ENCODE data around the gene TLCD4. TPM values are rescaled to one million over a fixed set of nuclear protein-coding genes. Genes with fewer than 3 reads are reported as not detected.

The TLCD4 gene
- total RNA-seq, 2 experiments from 2014 or later: 0.03 to 0.06 TPM

GRCh38 chr1:95111014-95111413 lies 6.1 kb upstream of the TLCD4 start:
- DNase-seq (no peak), ATAC-seq (ENCODE audit: low read depth) (no peak)
- no peak overlapping the region for H3K27ac Mint-ChIP-seq
- no peaks in the 10 kb centered on the region for H3K9me3 Mint-ChIP-seq
- POLR2A ChIA-PET: no interaction called here
- no peaks in the 10 kb centered on the region for H3K4me1 Mint-ChIP-seq
- no peaks in the 10 kb centered on the region for H3K36me3 Mint-ChIP-seq
- peaks cover 32% of the 10 kb centered on the region for H3K27me3 Mint-ChIP-seq
- no peak overlapping the region for H3K4me3 Mint-ChIP-seq

DNA sequence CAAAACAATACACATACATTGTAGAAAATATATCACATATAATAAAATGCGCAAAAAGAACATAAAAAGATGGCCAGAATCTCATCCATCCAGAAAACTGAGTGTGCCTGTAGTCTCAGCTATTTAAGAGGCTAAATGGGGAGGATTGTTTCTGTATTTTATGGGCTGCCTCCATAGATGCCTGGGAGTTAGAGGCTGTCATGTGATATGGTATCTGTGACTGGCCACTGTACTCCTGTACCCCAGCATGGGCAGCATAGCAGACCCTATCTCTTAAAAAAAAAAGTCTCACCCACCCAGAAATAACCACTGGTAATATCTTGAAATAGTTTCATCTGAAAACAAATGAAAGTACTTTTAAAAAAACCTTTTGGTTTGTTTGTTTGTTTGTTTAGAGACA lies 3.5 kb upstream of the TLCD4 start:
- POLR2A ChIA-PET: no interaction called here
- H3K4me3 Mint-ChIP-seq: no peak overlapping the region

DNA sequence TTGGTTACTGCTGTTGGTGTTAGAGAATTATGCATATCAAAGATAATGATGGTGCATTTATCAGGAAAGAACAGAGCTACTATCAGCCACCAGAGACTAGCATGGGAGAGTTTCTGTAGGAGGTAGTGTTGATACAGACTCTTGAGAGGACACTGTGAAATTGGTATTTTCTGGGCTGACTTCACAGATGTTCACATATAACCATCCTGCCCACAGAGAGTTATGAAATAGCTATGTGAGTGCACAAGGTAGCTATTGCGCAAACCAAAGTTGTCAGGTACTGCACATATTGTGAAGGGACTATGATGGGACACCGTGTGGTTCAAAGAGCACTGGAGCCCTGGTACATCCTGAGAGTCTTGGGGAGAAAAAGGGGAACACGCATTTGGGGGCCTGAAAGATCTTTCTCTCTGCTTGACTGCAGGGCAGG lies 1.4 kb upstream of the TLCD4 start:
- H3K4me3 Mint-ChIP-seq: no peak overlapping the region
- POLR2A ChIA-PET: interaction anchor here (0.8 kb wide), 1 partner anchor 118 kb away, joined by 3 read pairs; the partner anchor contains the start of gene RWDD3
- no peak overlapping the region for H3K27ac Mint-ChIP-seq

More for the DNA sequence above, 3.5 kb upstream of the TLCD4 start:
- Mint-ChIP-seq H3K9me3 (no peaks in the 10 kb centered on the region), H3K27me3 (peaks cover 43% of the 10 kb centered on the region), H3K36me3 (no peaks in the 10 kb centered on the region), H3K27ac (no peak overlapping the region), H3K4me1 (peaks cover 8% of the 10 kb centered on the region)
- DNase-seq (no peak), ATAC-seq (ENCODE audit: low read depth) (no peak)

GRCh38 chr1:95116580-95117206 lies 462 bp upstream of the TLCD4 start:
- POLR2A ChIA-PET: no interaction called here
- peaks cover 55% of the 10 kb centered on the region for H3K27me3 Mint-ChIP-seq
- H3K27ac Mint-ChIP-seq: no peak overlapping the region

More for the DNA sequence above, 1.4 kb upstream of the TLCD4 start:
- ATAC-seq (ENCODE audit: low read depth): no peak
- H3K36me3 Mint-ChIP-seq: no peaks in the 10 kb centered on the region
- H3K4me1 Mint-ChIP-seq: peaks cover 8% of the 10 kb centered on the region
- H3K27me3 Mint-ChIP-seq: peaks cover 57% of the 10 kb centered on the region
- H3K9me3 Mint-ChIP-seq: no peaks in the 10 kb centered on the region
- DNase-seq: no peak

DNA sequence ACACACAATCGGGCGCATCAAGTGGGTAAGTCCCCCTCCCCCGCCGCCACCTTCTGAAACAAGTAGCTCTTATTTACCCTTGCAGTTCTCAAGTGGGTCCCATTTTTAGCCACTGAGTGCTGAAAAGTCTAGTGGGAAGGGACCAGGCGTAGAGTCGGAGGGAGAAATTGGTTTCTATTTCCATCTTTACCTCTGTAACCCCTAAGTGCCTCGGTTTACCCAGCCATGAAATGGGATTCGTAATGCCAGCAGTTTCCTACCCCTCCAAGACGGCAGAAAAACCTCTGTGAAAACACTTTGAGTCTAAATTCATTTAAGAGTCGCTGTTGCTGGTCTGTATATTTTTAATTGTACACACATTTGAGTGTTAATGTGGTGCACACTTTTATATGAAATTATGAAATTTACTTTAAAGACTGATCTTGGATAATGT lies 928 bp downstream of the TLCD4 start:
- peaks cover 53% of the 10 kb centered on the region for H3K27me3 Mint-ChIP-seq
- no peaks in the 10 kb centered on the region for H3K9me3 Mint-ChIP-seq
- H3K4me3 Mint-ChIP-seq: peak overlapping the region; percentile 70
- no peak for ATAC-seq (ENCODE audit: low read depth)
- H3K27ac Mint-ChIP-seq: no peak overlapping the region
- peaks cover 8% of the 10 kb centered on the region for H3K4me1 Mint-ChIP-seq
- POLR2A ChIA-PET: interaction anchor here (0.9 kb wide), 1 partner anchor 116 kb away, joined by 3 read pairs; the partner anchor contains the start of gene RWDD3
- no peak for DNase-seq
- no peaks in the 10 kb centered on the region for H3K36me3 Mint-ChIP-seq

More at GRCh38 chr1:95116580-95117206, 462 bp upstream of the TLCD4 start:
- H3K4me1 Mint-ChIP-seq: peaks cover 8% of the 10 kb centered on the region
- peak; percentile 48 for ATAC-seq (ENCODE audit: low read depth)
- peak; percentile 34 for DNase-seq
- peak overlapping the region; percentile 83 for H3K4me3 Mint-ChIP-seq
- no peaks in the 10 kb centered on the region for H3K9me3 Mint-ChIP-seq
- no peaks in the 10 kb centered on the region for H3K36me3 Mint-ChIP-seq

GRCh38 chr1:95118710-95119109 lies 1.6 kb downstream of the TLCD4 start:
- H3K36me3 Mint-ChIP-seq: no peaks in the 10 kb centered on the region
- peaks cover 8% of the 10 kb centered on the region for H3K4me1 Mint-ChIP-seq
- no peak for DNase-seq
- no peak for ATAC-seq (ENCODE audit: low read depth)
- no peak overlapping the region for H3K4me3 Mint-ChIP-seq
- POLR2A ChIA-PET: no interaction called here
- H3K27ac Mint-ChIP-seq: no peak overlapping the region
- peaks cover 52% of the 10 kb centered on the region for H3K27me3 Mint-ChIP-seq
- H3K9me3 Mint-ChIP-seq: no peaks in the 10 kb centered on the region

- Mint-ChIP-seq H3K27me3 (peaks cover 52% of the 10 kb centered on the region), H3K4me1 (peaks cover 8% of the 10 kb centered on the region), H3K36me3 (no peaks in the 10 kb centered on the region), H3K9me3 (no peaks in the 10 kb centered on the region), H3K27ac (no peak overlapping the region), H3K4me3 (no peak overlapping the region)
- no peak for ATAC-seq (ENCODE audit: low read depth)
- POLR2A ChIA-PET: no interaction called here
- no peak for DNase-seq
Measured at GRCh38 chr1:95119273-95119672, 2.1 kb downstream of the TLCD4 start.

DNA sequence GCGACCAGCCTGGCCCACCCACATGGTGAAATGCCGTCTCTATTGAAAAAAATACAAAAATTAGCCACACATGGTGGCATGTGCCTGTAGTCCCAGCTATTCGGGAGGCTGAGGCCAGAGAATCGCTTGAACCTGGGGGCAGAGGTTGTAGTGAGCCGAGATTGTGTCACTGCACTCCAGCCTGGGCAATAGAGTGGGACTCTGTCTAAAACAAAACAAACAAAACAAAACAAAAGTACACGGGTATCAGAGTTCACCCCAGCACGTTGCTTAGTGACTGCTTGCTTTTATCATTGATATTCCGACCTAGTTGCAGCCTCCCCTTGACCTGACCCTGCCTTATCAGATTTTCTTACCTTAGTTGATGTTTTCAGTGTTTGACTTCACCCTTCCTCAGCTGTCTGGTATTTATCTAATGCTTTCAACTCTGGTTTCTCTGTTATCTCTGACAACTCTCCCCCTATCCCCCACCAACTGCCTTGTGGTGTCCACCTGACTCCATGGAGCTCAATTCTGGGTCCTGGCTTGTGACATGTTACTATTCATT lies 5.1 kb downstream of the TLCD4 start:
- peaks cover 36% of the 10 kb centered on the region for H3K27me3 Mint-ChIP-seq
- POLR2A ChIA-PET: no interaction called here

DNA sequence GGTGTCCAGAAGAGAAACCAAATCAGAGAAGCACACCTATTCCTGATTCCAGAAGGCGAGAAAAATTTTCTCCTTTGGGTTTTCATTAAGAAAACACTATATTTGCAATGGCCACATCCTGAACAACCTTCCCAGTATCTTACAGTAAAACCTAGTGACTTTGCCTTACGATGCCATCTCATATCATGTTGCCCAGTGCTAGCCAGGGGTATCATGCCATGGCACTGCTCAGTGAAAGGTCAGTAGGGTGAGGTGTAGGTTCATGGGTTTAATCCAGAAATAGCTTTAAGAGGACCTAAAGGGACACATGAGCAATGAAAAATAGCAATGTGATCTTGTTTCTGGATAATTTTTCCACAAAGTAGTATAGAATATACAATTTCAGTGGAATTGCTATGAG lies 7.2 kb downstream of the TLCD4 start:
- H3K9me3 Mint-ChIP-seq: no peaks in the 10 kb centered on the region
- ATAC-seq (ENCODE audit: low read depth) (no peak), DNase-seq (no peak)
- H3K4me1 Mint-ChIP-seq: no peaks in the 10 kb centered on the region
- POLR2A ChIA-PET: no interaction called here
- H3K36me3 Mint-ChIP-seq: no peaks in the 10 kb centered on the region
- H3K27ac Mint-ChIP-seq: no peak overlapping the region
- peaks cover 27% of the 10 kb centered on the region for H3K27me3 Mint-ChIP-seq
- no peak overlapping the region for H3K4me3 Mint-ChIP-seq

More for the DNA sequence above, 5.1 kb downstream of the TLCD4 start:
- Mint-ChIP-seq H3K4me1 (peaks cover 4% of the 10 kb centered on the region), H3K9me3 (no peaks in the 10 kb centered on the region), H3K27ac (no peak overlapping the region), H3K36me3 (no peaks in the 10 kb centered on the region), H3K4me3 (no peak overlapping the region)
- DNase-seq (no peak), ATAC-seq (ENCODE audit: low read depth) (no peak)

- Mint-ChIP-seq H3K9me3 (no peaks in the 10 kb centered on the region), H3K27ac (no peak overlapping the region), H3K4me1 (no peaks in the 10 kb centered on the region), H3K36me3 (no peaks in the 10 kb centered on the region), H3K27me3 (peaks cover 13% of the 10 kb centered on the region), H3K4me3 (no peak overlapping the region)
- POLR2A ChIA-PET: no interaction called here
- DNase-seq: no peak
- no peak for ATAC-seq (ENCODE audit: low read depth)
Measured at GRCh38 chr1:95126366-95126765, 9.2 kb downstream of the TLCD4 start.

GRCh38 chr1:95126846-95127245 lies 9.7 kb downstream of the TLCD4 start:
- Mint-ChIP-seq H3K36me3 (no peaks in the 10 kb centered on the region), H3K9me3 (no peaks in the 10 kb centered on the region), H3K4me3 (no peak overlapping the region), H3K27ac (no peak overlapping the region), H3K4me1 (no peaks in the 10 kb centered on the region), H3K27me3 (peaks cover 13% of the 10 kb centered on the region)
- no peak for ATAC-seq (ENCODE audit: low read depth)
- no peak for DNase-seq
- POLR2A ChIA-PET: no interaction called here

- no peak overlapping the region for H3K4me3 Mint-ChIP-seq
- no peaks in the 10 kb centered on the region for H3K36me3 Mint-ChIP-seq
- no peaks in the 10 kb centered on the region for H3K4me1 Mint-ChIP-seq
- no peak for ATAC-seq (ENCODE audit: low read depth)
- POLR2A ChIA-PET: no interaction called here
- H3K27ac Mint-ChIP-seq: no peak overlapping the region
- no peaks in the 10 kb centered on the region for H3K9me3 Mint-ChIP-seq
- no peak for DNase-seq
- H3K27me3 Mint-ChIP-seq: peaks cover 12% of the 10 kb centered on the region
Measured at GRCh38 chr1:95127380-95127779, 10.2 kb downstream of the TLCD4 start.

GRCh38 chr1:95132762-95133161 lies 15.6 kb downstream of the TLCD4 start:
- Mint-ChIP-seq H3K36me3 (no peaks in the 10 kb centered on the region), H3K9me3 (no peaks in the 10 kb centered on the region), H3K4me1 (no peaks in the 10 kb centered on the region), H3K27ac (no peak overlapping the region), H3K27me3 (peaks cover 10% of the 10 kb centered on the region), H3K4me3 (no peak overlapping the region)
- no peak for DNase-seq
- no peak for ATAC-seq (ENCODE audit: low read depth)
- POLR2A ChIA-PET: no interaction called here

DNA sequence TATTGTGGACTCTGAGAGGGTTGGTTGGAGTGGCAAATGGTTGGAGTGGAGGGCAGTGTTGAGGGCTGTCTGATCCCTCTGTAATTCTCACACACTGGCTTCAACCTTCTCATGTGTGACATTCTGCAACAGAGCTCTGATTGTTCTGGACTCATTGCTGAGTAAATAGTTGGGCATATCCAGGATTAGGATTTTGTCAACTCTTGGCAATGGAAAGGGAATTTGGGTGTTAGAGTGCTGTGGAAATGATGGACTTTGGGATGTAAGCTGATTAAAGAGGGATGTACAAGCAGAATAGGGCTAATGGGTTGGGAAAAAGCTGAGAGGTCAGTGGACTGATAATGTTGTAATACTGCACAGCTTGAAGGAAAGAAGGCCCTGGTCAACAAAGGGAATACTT lies 16.5 kb downstream of the TLCD4 start:
- POLR2A ChIA-PET: no interaction called here

More for the DNA sequence above, 16.5 kb downstream of the TLCD4 start:
- Mint-ChIP-seq H3K27me3 (peaks cover 4% of the 10 kb centered on the region), H3K36me3 (no peaks in the 10 kb centered on the region), H3K4me3 (no peak overlapping the region), H3K9me3 (no peaks in the 10 kb centered on the region), H3K27ac (no peak overlapping the region), H3K4me1 (no peaks in the 10 kb centered on the region)
- ATAC-seq (ENCODE audit: low read depth) (no peak), DNase-seq (no peak)

Measured in activated naive CD8-positive, alpha-beta T cell treated with anti-CD3 and anti-CD28 coated beads, Interleukin-2, amount 10 ng/mL, durations not matched to agents 7 days and 5 days (primary cell).